Measurements from ENCODE around the gene MYOF. TPM values are rescaled to one million over a fixed set of nuclear protein-coding genes. Genes with fewer than 3 reads are reported as not detected.
"Not testable (repeated sequence)": the region's sequence is repeated elsewhere in the genome, so short reads cannot be mapped to it uniquely, and the experiment has no call there.

Gene MYOF
- total RNA-seq, 4 donors from 2014 or later: 77.8 to 174 (median 116) TPM

- H3K36me3 ChIP-seq: peaks cover 94% of the 10 kb centered on the region
- no peaks in the 10 kb centered on the region for H3K27me3 ChIP-seq
- 81% methylated on average over 7 of the region's 7 CpGs for WGBS
- no peak overlapping the region for H3K4me3 ChIP-seq
- H3K4me1 ChIP-seq: peaks cover 6% of the 10 kb centered on the region
- DNase-seq (ENCODE audit: low spot score in 2 of 2): no peak
- no peak overlapping the region for H3K27ac ChIP-seq
- no peaks in the 10 kb centered on the region for H3K9me3 ChIP-seq
- no peak for TF ChIP-seq POLR2A (IDR thresholded peaks at IDR 0.05)
- TF ChIP-seq CTCF (IDR thresholded peaks at IDR 0.05): no peak
- no peak for TF ChIP-seq EP300 (IDR thresholded peaks at IDR 0.05)
- no peak for TF ChIP-seq POLR2AphosphoS5 (IDR thresholded peaks at IDR 0.05)
These were observed 166.9 kb downstream of the MYOF start for GRCh38 chr10:93315246-93315645.

- H3K27me3 ChIP-seq; DNase-seq (ENCODE audit: low spot score in 2 of 2); H3K9me3 ChIP-seq; H3K4me1 ChIP-seq; H3K27ac ChIP-seq; H3K4me3 ChIP-seq: not testable (repeated sequence)
- peaks cover 94% of the 10 kb centered on the region for H3K36me3 ChIP-seq
- WGBS: 91% methylated on average over 3 of the region's 3 CpGs
These were observed 167.5 kb downstream of the MYOF start for GRCh38 chr10:93314656-93315055.

GRCh38 chr10:93313798-93314197 is 168.3 kb downstream of the MYOF start:
- peaks cover 94% of the 10 kb centered on the region for H3K36me3 ChIP-seq
- TF ChIP-seq CTCF (IDR thresholded peaks at IDR 0.05): no peak
- TF ChIP-seq POLR2A (IDR thresholded peaks at IDR 0.05): no peak
- TF ChIP-seq EP300 (IDR thresholded peaks at IDR 0.05): no peak
- TF ChIP-seq POLR2AphosphoS5 (IDR thresholded peaks at IDR 0.05): no peak
- H3K4me1 ChIP-seq: no peaks in the 10 kb centered on the region
- H3K27ac ChIP-seq: no peak overlapping the region
- H3K27me3 ChIP-seq: no peaks in the 10 kb centered on the region
- no peaks in the 10 kb centered on the region for H3K9me3 ChIP-seq
- 85% methylated on average over 7 of the region's 7 CpGs for WGBS
- no peak for DNase-seq (ENCODE audit: low spot score in 2 of 2)
- H3K4me3 ChIP-seq: no peak overlapping the region

GRCh38 chr10:93309062-93309461 is 173.1 kb downstream of the MYOF start:
- Histone ChIP-seq H3K36me3 (peaks cover 86% of the 10 kb centered on the region), H3K4me3 (no peak overlapping the region), H3K9me3 (no peaks in the 10 kb centered on the region), H3K27me3 (no peaks in the 10 kb centered on the region), H3K27ac (no peak overlapping the region), H3K4me1 (no peaks in the 10 kb centered on the region)
- no peak for TF ChIP-seq EP300 (IDR thresholded peaks at IDR 0.05)
- TF ChIP-seq CTCF (IDR thresholded peaks at IDR 0.05): no peak
- TF ChIP-seq POLR2AphosphoS5 (IDR thresholded peaks at IDR 0.05): no peak
- no peak for TF ChIP-seq POLR2A (IDR thresholded peaks at IDR 0.05)
- DNase-seq (ENCODE audit: low spot score in 2 of 2): no peak
- 56% methylated on average over 5 of the region's 5 CpGs for WGBS

- H3K4me3 ChIP-seq: no peak overlapping the region
- peaks cover 53% of the 10 kb centered on the region for H3K36me3 ChIP-seq
- DNase-seq (ENCODE audit: low spot score in 2 of 2): no peak
- TF ChIP-seq POLR2AphosphoS5 (IDR thresholded peaks at IDR 0.05) (no peak), POLR2A (IDR thresholded peaks at IDR 0.05) (no peak), CTCF (IDR thresholded peaks at IDR 0.05) (no peak), EP300 (IDR thresholded peaks at IDR 0.05) (no peak)
- no peaks in the 10 kb centered on the region for H3K9me3 ChIP-seq
- H3K27ac ChIP-seq: no peak overlapping the region
- WGBS: 83% methylated on average over 3 of the region's 3 CpGs
- no peaks in the 10 kb centered on the region for H3K4me1 ChIP-seq
- H3K27me3 ChIP-seq: no peaks in the 10 kb centered on the region
These were observed 177.0 kb downstream of the MYOF start for GRCh38 chr10:93305122-93305521.

- H3K4me1 ChIP-seq: no peaks in the 10 kb centered on the region
- peaks cover 12% of the 10 kb centered on the region for H3K36me3 ChIP-seq
- WGBS: 90% methylated on average over 5 of the region's 5 CpGs
- no peak overlapping the region for H3K4me3 ChIP-seq
- H3K27me3 ChIP-seq: no peaks in the 10 kb centered on the region
- TF ChIP-seq EP300 (IDR thresholded peaks at IDR 0.05) (no peak), POLR2AphosphoS5 (IDR thresholded peaks at IDR 0.05) (no peak), CTCF (IDR thresholded peaks at IDR 0.05) (no peak)
- H3K9me3 ChIP-seq: no peaks in the 10 kb centered on the region
- DNase-seq (ENCODE audit: low spot score in 2 of 2): no peak
- no peak overlapping the region for H3K27ac ChIP-seq
These were observed 181.2 kb downstream of the MYOF start for GRCh38 chr10:93300981-93301380.

Measured in suprapubic skin (tissue), 4 donors.